Esophagus muscularis mucosa (tissue), 4 donors: ENCODE measurements around the gene BLNK. TPM values are rescaled to one million over a fixed set of nuclear protein-coding genes. Genes with fewer than 3 reads are reported as not detected.

Experiments used
- DNase-seq: peaks from one replicate; pipeline ENCODE4 v3.0.0-alpha.2; 2017; ENCODE audit errors: extremely low spot score
- H3K27ac ChIP-seq, 4 donors: fragments of 200-600 bp; sonication (generic); replicated peaks in 1 of 4; 1 replicate in 3 of 4; 2 replicates in 1 of 4; pipeline ENCODE4 v1.5.1; 2016 to 2019; ENCODE audit warnings: mild to moderate bottlenecking in 1 of 4
- H3K27me3 ChIP-seq, 4 donors: fragments of 200-600 bp; sonication (generic); one replicate each; pipeline versions ENCODE4 v1.5.1 to v1.6.0; 2016 to 2019
- H3K36me3 ChIP-seq, 4 donors: fragments of 200-600 bp; sonication (generic); one replicate each; pipeline ENCODE4 v1.5.1; 2016 to 2019
- H3K4me1 ChIP-seq, 4 donors: fragments of 200-600 bp; sonication (generic); one replicate each; pipeline ENCODE4 v1.5.1; 2016 to 2019
- H3K4me3 ChIP-seq, 4 donors: fragments of 200-600 bp; sonication (generic); 1 replicate in 2 of 4; 2 replicates in 2 of 4; pipeline ENCODE4 v1.5.1; 2016 to 2019; ENCODE audit warnings: mild to moderate bottlenecking in 4 of 4, moderate library complexity in 1 of 4
- H3K9me3 ChIP-seq, 4 donors: fragments of 200-600 bp; sonication (generic); 1 replicate in 3 of 4; 2 replicates in 1 of 4; pipeline ENCODE4 v1.5.1; 2016 to 2019
- CTCF ChIP-seq, 3 experiments: fragments of 200-600 bp in 2 of 3; fragments of 450-650 bp in 1 of 3; sonication (generic) in 2 of 3; IDR thresholded peaks; one replicate each; pipeline ENCODE4 v1.5.1; 2017 to 2019; ENCODE audit warnings: antibody characterized with exemption in 3 of 3, mild to moderate bottlenecking in 2 of 3, moderate library complexity in 1 of 3
- EP300 ChIP-seq: sonication (generic); formaldehyde crosslinking; IDR thresholded peaks from one replicate; pipeline ENCODE4 v1.6.1; 2017; ENCODE audit warnings: antibody characterized with exemption
- POLR2A ChIP-seq: fragments of 450-650 bp; IDR thresholded peaks from one replicate; pipeline ENCODE4 v1.6.1; 2017; ENCODE audit warnings: antibody characterized with exemption, moderate library complexity, mild to moderate bottlenecking, low read depth
- POLR2AphosphoS5 ChIP-seq, 2 donors: sonication (generic); formaldehyde crosslinking; IDR thresholded peaks; one replicate each; pipeline ENCODE4 v1.6.1; 2017; ENCODE audit warnings: antibody characterized with exemption in 2 of 2
- WGBS: methylation state at CpG from one replicate; pipeline ENCODE4 v1.1.5; 2018; 5-methylcytosine and 5-hydroxymethylcytosine counted together
- intact Hi-C: fragments of 100-400 bp; cut with DNase I; formaldehyde crosslinking; loops from one replicate; pipeline ENCODE4 v1.15.1; 2023
- total RNA-seq, 4 donors: library from RNA; depleted of rRNA; stranded (reverse); fragments of >200 nt; gene quantifications; one replicate each; pipeline versions ENCODE4 v1.1.0 to v1.2.1, GENCODE V29; 2016

Gene BLNK
- total RNA-seq, 4 donors from 2014 or later, result 0.86 to 5.0 (median 1.1) TPM

DNA sequence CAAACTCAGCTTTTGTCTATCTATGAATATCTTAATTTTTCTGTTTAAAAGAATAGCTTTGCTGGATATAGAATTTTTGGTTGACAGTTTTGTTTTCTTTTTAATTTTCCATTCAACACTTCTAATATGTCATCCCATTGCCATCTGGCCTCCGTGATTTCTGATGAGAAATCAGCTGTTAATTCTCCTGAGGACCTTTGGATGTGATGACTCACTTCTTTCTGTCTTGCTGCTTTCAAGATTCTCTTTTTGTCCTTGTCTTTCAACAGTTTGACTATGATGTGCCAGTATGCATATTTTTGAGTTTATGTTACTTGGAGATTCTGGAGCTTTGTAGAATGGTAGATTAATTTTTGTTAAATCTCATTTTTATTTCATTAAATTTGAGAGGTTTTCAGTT lies 102.8 kb downstream of the BLNK start:
- TF ChIP-seq POLR2A, result no peak
- TF ChIP-seq EP300, result no peak
- no peak for TF ChIP-seq POLR2AphosphoS5 (IDR thresholded peaks at IDR 0.05)
- no peak for TF ChIP-seq CTCF (IDR thresholded peaks at IDR 0.05)
- no peaks in the 10 kb centered on the region for H3K36me3 ChIP-seq
- no peak overlapping the region for H3K4me3 ChIP-seq
- no peaks in the 10 kb centered on the region for H3K4me1 ChIP-seq
- intact Hi-C loops, result no loop called here
- no peak for DNase-seq
- 86% methylated on average over 1 of the region's 1 CpG for WGBS
- peaks cover 0 to 51% (median 33%) of the 10 kb centered on the region in 4 donors for H3K9me3 ChIP-seq
- H3K27ac ChIP-seq, result no peak overlapping the region
- no peaks in the 10 kb centered on the region for H3K27me3 ChIP-seq

- 97% methylated on average over 6 of the region's 6 CpGs for WGBS
- no peaks in the 10 kb centered on the region for H3K4me1 ChIP-seq
- intact Hi-C loops, result no loop called here
- no peak for DNase-seq
- no peaks in the 10 kb centered on the region for H3K27me3 ChIP-seq
- H3K4me3 ChIP-seq, result no peak overlapping the region
- H3K36me3 ChIP-seq, result peaks cover 0 to 16% (median 0%) of the 10 kb centered on the region in 4 donors
- H3K9me3 ChIP-seq, result peaks cover 0 to 36% (median 24%) of the 10 kb centered on the region in 4 donors
- no peak overlapping the region for H3K27ac ChIP-seq
- TF ChIP-seq POLR2AphosphoS5 (IDR thresholded peaks at IDR 0.05) (no peak), CTCF (IDR thresholded peaks at IDR 0.05) (no peak), POLR2A (no peak), EP300 (no peak)
These were observed 105.6 kb downstream of the BLNK start for GRCh38 chr10:96165726-96166125.

DNA sequence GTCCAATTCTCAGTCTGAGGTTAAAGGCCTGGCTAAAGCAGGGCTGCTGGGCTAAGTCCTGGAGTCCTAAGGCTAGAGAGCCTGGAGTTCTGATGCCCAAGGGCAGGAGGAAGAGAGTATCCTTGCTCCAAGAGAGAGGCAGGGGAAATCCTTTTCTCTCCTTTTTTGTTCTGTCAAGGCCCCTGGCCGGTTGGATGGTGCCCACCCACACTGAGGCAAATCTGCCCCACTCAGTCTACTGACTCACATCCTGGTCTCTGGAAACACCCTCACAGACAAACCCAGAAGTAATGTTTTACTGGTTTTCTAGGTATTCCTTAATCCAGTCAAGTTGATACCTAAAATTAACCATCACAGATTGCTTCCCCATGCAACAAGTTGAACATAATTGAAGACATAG lies 118.3 kb downstream of the BLNK start:
- Histone ChIP-seq H3K9me3 (no peaks in the 10 kb centered on the region), H3K4me1 (no peaks in the 10 kb centered on the region), H3K4me3 (no peak overlapping the region), H3K36me3 (peaks cover 38 to 85% (median 66%) of the 10 kb centered on the region in 4 donors), H3K27ac (no peak overlapping the region), H3K27me3 (no peaks in the 10 kb centered on the region)
- DNase-seq, result no peak
- intact Hi-C loops, result no loop called here
- WGBS, result 100% methylated on average over 1 of the region's 1 CpG
- TF ChIP-seq CTCF (IDR thresholded peaks at IDR 0.05), result no peak
- TF ChIP-seq POLR2AphosphoS5 (IDR thresholded peaks at IDR 0.05), result no peak
- TF ChIP-seq POLR2A, result no peak
- TF ChIP-seq EP300, result no peak

GRCh38 chr10:96152437-96152836 lies 118.9 kb downstream of the BLNK start:
- intact Hi-C loops, result no loop called here
- no peak overlapping the region for H3K4me3 ChIP-seq
- H3K9me3 ChIP-seq, result no peaks in the 10 kb centered on the region
- no peaks in the 10 kb centered on the region for H3K27me3 ChIP-seq
- H3K4me1 ChIP-seq, result no peaks in the 10 kb centered on the region
- H3K27ac ChIP-seq, result no peak overlapping the region
- no peak for TF ChIP-seq EP300
- TF ChIP-seq POLR2AphosphoS5 (IDR thresholded peaks at IDR 0.05), result no peak
- no peak for TF ChIP-seq POLR2A
- TF ChIP-seq CTCF (IDR thresholded peaks at IDR 0.05), result no peak
- WGBS, result 88% methylated on average over 4 of the region's 4 CpGs
- peaks cover 38 to 83% (median 60%) of the 10 kb centered on the region in 4 donors for H3K36me3 ChIP-seq
- no peak for DNase-seq

Other genes starting within 250 kb of the BLNK start
- 1 to 10 TPM; 3.8 to 5.3 (median 4.8) TPM for gene CCNJ, start 228.0 kb downstream of the BLNK start, total RNA-seq
- 10 to 100 TPM; 11.6 to 20.8 (median 12.2) TPM for gene ZNF518A, start 141.3 kb downstream of the BLNK start, total RNA-seq
- gene DNTT, start 32.9 kb upstream of the BLNK start, total RNA-seq, result not detected
- gene OPALIN, start 87.4 kb upstream of the BLNK start, total RNA-seq, result not detected
- gene TLL2, start 242.4 kb upstream of the BLNK start, total RNA-seq, result 1 to 10 TPM in 1 of 4 donors, under 1 TPM in 3; 0.17 to 2.1 (median 0.27) TPM